Measurements from ENCODE around the gene RTN4RL2.
A peak's percentile ranks its signal among the peaks of the same experiment; 100 is the strongest.

The RTN4RL2 gene

DNA sequence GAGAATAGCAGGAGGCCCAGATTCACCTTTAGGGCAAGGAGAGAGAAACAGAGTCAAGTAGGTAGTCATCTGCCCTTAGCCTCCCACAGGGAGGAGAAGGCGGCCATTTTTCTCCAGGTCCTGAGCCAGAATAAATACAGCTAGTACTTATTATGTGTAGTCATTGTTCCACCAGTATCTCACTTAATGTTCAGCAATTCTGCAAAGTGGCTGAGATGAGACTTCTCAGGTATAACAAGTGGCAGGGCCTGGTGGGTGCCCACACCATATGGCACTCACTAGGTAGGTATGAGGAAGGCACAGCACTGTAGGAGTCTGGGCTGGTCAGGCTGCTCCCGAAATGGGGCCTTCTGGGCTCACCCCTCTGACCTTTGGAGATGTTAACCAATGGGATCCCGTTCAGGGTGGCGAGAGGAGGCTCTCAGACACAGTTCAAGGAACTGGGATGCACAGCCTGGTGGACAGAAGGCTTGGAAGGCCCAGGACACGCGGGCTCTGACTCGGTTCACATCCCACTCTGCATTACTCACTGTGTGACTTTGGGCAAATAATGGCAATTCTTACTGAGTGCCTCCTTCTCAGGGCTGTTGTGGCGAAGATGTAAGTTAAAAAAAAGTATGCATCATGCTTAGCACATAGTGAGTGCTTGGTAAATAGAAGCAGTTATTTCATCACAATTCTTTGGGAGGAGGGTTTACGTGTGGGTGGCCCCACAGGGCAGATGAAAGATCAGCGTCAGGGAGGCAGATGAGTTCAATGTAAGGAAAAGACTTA is 25.1 kb downstream of the RTN4RL2 start:
- H3K27me3 ChIP-seq: no peaks in the 10 kb centered on the region
- H3K27ac ChIP-seq: peak overlapping the region; percentile 97

DNA sequence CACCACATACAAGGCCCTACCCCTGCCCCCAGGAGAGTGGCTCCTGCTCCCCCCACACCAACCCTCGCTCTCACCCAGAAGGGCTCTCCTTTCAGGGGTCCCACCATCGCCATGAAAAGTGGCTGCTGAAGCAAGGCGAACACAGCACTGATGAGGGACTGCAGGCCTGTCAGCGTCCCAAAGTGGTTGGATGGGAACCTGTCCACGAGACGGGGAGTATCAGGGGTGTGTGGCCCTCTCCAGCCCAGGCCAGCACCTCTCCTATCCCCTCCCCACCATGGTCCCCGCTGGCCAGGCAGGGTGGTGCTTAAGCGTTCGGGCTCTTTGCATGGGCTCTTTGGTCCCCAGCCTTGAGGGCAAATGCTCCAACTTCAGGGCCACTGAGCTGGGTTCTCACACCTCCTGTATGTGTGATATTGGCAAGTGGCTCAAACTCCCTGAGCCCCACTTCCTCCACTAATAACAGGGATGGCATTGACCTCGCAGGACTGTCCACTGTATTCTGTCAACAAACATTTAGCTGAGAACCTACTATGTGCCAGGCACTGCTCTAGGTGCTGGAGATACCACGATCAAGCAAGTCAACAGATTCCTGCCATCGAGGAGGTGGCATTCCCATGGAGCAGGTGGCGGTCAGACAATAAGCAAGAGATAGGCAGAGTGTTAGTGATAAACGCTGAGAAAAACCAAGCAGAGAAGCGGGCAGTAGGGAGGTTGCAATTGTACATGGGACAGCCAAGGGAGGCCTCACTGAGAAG is 26.9 kb downstream of the RTN4RL2 start:
- Histone ChIP-seq H3K27ac (peak overlapping the region; percentile 15; the same call in 1 of the 2 replicates), H3K4me2 (no peak overlapping the region), H3K4me3 (no peak overlapping the region), H3K4me1 (peaks cover 37% of the 10 kb centered on the region), H3K9ac (no peak overlapping the region), H3K27me3 (no peaks in the 10 kb centered on the region), H3K9me3 (no peaks in the 10 kb centered on the region), H4K20me1 (no peaks in the 10 kb centered on the region), H3K36me3 (peaks cover 71% of the 10 kb centered on the region)
- no peak for TF ChIP-seq Cebpa-rat (IDR thresholded peaks at IDR 0.05)

More for the DNA sequence above, 25.1 kb downstream of the RTN4RL2 start:
- H3K4me1 ChIP-seq: peaks cover 54% of the 10 kb centered on the region
- peak overlapping the region; percentile 99 for H3K4me2 ChIP-seq
- H3K4me3 ChIP-seq: 0 out of 2 replicates have a peak overlapping the region, but pooled peaks have one; percentile 71
- peaks cover 54% of the 10 kb centered on the region for H3K36me3 ChIP-seq
- peak overlapping the region; percentile 89 for H3K9ac ChIP-seq
- TF ChIP-seq Cebpa-rat (IDR thresholded peaks at IDR 0.05): no peak
- H4K20me1 ChIP-seq: no peaks in the 10 kb centered on the region
- no peaks in the 10 kb centered on the region for H3K9me3 ChIP-seq

DNA sequence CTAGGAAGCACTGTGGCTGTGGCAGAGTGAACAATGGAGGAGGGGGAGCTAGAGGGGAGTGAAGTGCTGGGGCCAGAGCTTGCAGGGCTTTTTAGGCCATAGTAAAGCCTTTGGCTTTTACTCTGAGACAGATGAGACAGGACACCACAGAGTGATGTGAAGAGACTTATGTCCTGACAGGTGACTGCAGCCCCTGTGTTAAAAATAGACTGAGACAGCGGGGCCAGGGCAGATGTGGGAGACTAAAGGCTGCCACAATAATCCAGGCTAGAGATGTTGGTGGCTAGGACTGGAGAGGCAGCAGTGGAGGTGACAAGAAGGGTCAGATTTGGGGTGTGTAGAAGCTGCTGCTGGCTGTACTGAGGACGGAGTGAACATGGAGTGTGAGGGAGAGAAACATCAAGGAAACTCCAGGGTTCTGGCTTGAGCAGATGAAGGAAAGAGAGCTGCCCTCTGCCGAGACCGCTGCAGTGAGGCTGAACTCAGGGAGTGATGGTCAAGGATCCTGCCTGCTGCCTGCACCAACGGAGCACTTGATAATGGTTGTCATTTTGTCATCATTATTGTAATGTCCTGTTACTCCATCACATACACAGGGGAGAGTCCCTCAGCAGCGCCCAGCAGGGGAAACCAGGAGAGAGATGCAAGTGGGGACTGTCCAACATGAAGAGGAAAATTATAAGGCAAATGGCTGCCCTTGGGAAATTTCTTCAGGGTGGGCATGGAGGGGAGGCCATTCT is 27.8 kb downstream of the RTN4RL2 start:
- Histone ChIP-seq H3K4me3 (no peak overlapping the region), H3K4me1 (peaks cover 33% of the 10 kb centered on the region), H3K27ac (peak overlapping the region; percentile 43), H3K9me3 (no peaks in the 10 kb centered on the region), H3K36me3 (peaks cover 75% of the 10 kb centered on the region), H4K20me1 (peaks cover under 1% of the 10 kb centered on the region; the same call in 1 of the 2 replicates), H3K27me3 (no peaks in the 10 kb centered on the region), H3K4me2 (no peak overlapping the region), H3K9ac (no peak overlapping the region)
- no peak for TF ChIP-seq Cebpa-rat (IDR thresholded peaks at IDR 0.05)

DNA sequence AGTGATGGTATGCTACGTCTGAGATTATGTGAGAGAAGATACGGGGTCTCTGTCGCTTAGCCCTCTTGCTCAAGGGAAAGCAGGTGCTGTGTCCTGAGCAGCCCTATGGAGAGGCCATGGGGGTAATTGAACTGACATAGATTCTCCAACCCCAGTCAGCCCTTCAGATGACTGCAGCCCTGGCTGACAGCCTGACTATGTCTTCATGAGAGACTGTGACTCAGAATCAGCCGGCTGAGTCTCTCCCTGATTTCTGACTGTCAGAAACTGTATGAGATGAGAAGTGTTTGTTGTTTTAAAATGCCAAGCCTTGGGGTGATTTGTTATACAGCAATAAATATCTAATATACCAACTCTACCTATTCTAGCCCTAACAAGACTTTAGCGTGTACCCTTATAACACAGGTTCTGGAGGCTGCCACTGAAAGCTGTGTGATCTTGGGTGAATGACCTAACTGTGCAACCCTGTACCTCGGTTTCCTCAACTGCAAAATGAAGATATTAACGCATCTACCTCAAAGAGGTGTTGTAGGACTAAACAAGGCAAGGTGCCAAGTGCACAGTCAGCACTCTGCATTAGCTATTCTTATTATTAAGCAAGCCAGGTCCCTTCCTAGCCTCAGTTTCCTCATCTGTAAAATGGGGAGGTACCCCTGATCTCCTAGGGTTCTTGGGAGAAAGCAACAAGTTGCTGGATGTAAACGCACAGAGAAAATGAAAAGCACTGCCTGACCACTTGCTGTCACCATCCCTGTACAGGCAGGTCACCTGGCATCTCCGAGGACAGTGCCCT is 30.3 kb downstream of the RTN4RL2 start:
- H4K20me1 ChIP-seq: peaks cover 9% of the 10 kb centered on the region; the same call in 1 of the 2 replicates
- peaks cover 13% of the 10 kb centered on the region for H3K4me1 ChIP-seq
- H3K4me2 ChIP-seq: no peak overlapping the region
- H3K4me3 ChIP-seq: no peak overlapping the region
- peaks cover 92% of the 10 kb centered on the region for H3K36me3 ChIP-seq
- no peaks in the 10 kb centered on the region for H3K27me3 ChIP-seq
- TF ChIP-seq Cebpa-rat (IDR thresholded peaks at IDR 0.05): no peak
- no peak overlapping the region for H3K27ac ChIP-seq
- H3K9ac ChIP-seq: no peak overlapping the region
- no peaks in the 10 kb centered on the region for H3K9me3 ChIP-seq

DNA sequence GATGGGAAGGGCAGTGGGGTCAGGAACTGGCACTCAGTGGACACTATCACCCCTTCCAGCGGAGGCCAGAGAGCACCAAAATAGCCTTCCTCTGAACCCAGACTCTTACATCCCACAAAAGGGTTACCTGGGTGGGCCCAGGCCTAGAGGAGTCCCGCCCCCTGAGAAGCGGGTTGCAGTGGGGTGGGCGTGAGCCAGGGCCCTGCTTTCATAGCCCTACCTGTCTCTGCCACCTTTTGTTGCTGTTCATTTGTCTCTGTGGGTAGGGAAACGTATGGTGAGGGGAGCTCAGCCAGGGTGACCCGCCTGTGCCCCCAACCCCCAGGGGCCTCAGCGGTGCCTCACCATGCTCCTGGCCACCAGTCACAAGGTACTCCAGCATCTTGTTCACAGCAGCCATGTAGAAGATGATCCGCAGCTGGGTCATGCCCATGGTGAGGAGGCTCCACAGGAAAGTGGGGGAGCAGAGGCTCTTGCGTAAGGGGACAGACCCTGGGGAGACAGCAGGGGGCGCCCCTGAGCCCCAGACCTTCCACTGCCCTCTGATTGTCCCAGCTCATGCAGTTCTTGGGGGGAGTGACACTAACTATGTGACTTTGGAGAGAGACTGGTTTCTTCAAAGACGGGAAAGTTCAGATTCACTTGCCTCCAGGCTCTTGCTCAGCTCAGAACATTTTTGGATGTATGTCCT is 31.2 kb downstream of the RTN4RL2 start:
- H3K4me2 ChIP-seq: no peak overlapping the region
- H4K20me1 ChIP-seq: peaks cover 9% of the 10 kb centered on the region; the same call in 1 of the 2 replicates
- H3K4me3 ChIP-seq: no peak overlapping the region
- no peaks in the 10 kb centered on the region for H3K27me3 ChIP-seq
- H3K27ac ChIP-seq: no peak overlapping the region
- peaks cover 93% of the 10 kb centered on the region for H3K36me3 ChIP-seq
- no peak overlapping the region for H3K9ac ChIP-seq
- no peaks in the 10 kb centered on the region for H3K9me3 ChIP-seq
- peak; percentile 79 for TF ChIP-seq Cebpa-rat (IDR thresholded peaks at IDR 0.05)
- H3K4me1 ChIP-seq: peaks cover 6% of the 10 kb centered on the region; the same call in 1 of the 2 replicates

DNA sequence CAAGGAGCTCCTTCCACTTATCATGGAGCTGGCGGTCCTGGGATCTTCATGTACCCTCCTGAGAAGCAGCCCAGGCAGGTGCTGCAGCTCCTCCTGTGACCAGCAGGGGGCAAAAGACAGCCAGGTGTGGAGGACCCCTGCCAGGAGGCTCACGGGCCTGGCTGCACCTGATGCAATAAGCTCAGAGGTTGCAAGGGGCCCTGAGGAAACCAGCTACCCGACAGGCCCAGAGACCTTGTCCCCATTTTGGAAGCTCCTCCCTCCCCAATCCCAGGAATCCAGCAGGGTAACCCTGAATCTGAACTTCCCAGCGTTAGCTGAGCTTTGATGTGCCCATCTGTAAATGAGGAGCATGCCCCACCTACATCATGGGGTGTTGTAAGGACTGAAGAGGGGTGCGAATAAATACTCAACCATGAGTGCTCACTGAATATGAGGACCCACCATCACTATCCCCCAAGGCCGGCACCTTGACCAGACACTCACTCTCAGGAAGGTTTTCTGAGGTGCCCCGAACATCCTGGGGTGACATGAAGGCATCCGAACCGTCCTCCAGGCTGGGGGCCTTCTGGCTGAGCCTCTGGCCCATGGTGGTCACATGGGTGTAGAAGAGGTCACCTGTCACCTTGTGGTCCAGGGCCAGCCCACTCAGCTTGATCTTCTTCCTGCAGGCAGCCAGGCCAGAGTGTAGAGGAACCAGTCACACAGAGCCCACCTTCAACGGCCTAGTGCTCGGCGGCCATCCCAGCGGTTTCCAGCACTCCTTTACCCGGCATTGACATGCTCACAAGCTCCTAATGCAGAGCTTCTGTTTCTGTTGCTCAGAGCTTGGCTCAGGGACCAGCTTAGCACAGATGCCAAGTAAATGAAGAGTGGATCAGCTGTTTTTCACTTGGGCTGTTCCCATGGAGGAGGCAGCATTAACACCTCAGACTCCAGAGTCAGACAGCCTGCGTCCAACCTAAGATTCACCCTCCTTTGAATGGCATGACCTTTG is 33.5 kb downstream of the RTN4RL2 start:
- Histone ChIP-seq H3K4me3 (no peak overlapping the region), H3K27ac (peak overlapping the region; percentile 52; the same call in 1 of the 2 replicates), H3K36me3 (peaks cover 94% of the 10 kb centered on the region), H4K20me1 (peaks cover 9% of the 10 kb centered on the region), H3K9me3 (no peaks in the 10 kb centered on the region), H3K27me3 (no peaks in the 10 kb centered on the region), H3K9ac (no peak overlapping the region), H3K4me1 (peaks cover 6% of the 10 kb centered on the region; the same call in 1 of the 2 replicates), H3K4me2 (no peak overlapping the region)
- TF ChIP-seq Cebpa-rat (IDR thresholded peaks at IDR 0.05): no peak

DNA sequence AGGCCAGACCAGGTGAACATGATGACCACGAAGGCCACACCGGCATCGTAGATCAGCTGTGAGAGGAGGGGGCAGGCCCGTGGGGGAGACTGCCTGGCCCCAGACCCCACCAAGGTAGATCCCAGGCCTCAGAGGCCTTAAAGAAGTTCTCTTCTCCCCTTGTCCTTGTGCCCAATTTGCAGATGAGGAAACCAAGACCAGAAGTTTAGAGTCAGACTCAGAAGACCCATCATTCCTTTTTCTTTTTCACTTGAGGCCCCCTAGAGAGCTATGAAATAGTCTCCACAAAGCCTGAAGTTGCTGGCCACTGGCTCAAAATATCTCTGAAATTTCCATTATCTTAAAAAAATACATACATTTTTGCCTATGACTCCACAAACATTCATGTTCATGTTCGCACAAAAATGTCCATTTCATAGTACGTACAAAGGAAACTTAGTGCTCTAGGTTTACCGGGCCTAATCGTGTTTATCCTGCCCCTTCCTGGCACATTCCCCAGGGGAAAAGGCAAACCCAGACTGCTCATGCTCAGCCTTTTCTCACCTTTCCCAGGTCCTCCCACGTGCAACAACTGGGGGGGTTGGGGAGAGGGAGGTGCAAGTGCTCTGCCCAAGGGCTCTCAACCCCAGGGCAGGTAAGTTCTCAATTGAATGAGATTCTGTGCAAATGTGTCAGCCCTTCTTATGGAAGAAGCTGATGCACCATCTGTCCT is 35.9 kb downstream of the RTN4RL2 start:
- H3K27me3 ChIP-seq: no peaks in the 10 kb centered on the region
- H3K4me2 ChIP-seq: no peak overlapping the region
- H3K9ac ChIP-seq: no peak overlapping the region
- H4K20me1 ChIP-seq: peaks cover 32% of the 10 kb centered on the region
- no peak overlapping the region for H3K4me3 ChIP-seq
- no peak overlapping the region; the same call in 1 of the 2 replicates for H3K27ac ChIP-seq
- TF ChIP-seq Cebpa-rat (IDR thresholded peaks at IDR 0.05): no peak
- no peaks in the 10 kb centered on the region for H3K9me3 ChIP-seq
- H3K36me3 ChIP-seq: peaks cover 93% of the 10 kb centered on the region
- peaks cover 24% of the 10 kb centered on the region for H3K4me1 ChIP-seq
